ENCODE measurements around the gene GAK.
A peak's percentile ranks its signal among the peaks of the same experiment; 100 is the strongest.
"Not testable (repeated sequence)": the region's sequence is repeated elsewhere in the genome, so short reads cannot be mapped to it uniquely, and the experiment has no call there.

GAK gene

GRCh38 chr4:926538-926937, 5.6 kb downstream of the GAK start:
- DNase-seq: no peak

- no peak for DNase-seq
Measured at GRCh38 chr4:925771-926500, 6.2 kb downstream of the GAK start.

GRCh38 chr4:925171-925570, 6.9 kb downstream of the GAK start:
- no peak for DNase-seq

- no peak for DNase-seq
Measured at GRCh38 chr4:924107-925096, 7.7 kb downstream of the GAK start.

GRCh38 chr4:921830-922331, 10.2 kb downstream of the GAK start:
- no peak for DNase-seq

- DNase-seq: not testable (repeated sequence)
Measured at GRCh38 chr4:919004-919680, 13.0 kb downstream of the GAK start.

- not testable (repeated sequence) for DNase-seq
Measured at GRCh38 chr4:918591-918990, 13.5 kb downstream of the GAK start.

GRCh38 chr4:917992-918391, 14.1 kb downstream of the GAK start:
- DNase-seq: no peak

- no peak for DNase-seq
Measured at GRCh38 chr4:917466-917865, 14.7 kb downstream of the GAK start.

- DNase-seq: no peak
Measured at GRCh38 chr4:915595-915994, 16.5 kb downstream of the GAK start.

- no peak for DNase-seq
Measured at GRCh38 chr4:915041-915474, 17.1 kb downstream of the GAK start.

GRCh38 chr4:914531-914930, 17.6 kb downstream of the GAK start:
- DNase-seq: no peak

GRCh38 chr4:913280-913618, 18.9 kb downstream of the GAK start:
- DNase-seq: no peak

GRCh38 chr4:912548-913279, 19.4 kb downstream of the GAK start:
- DNase-seq: peak in 16 of 51 donors; percentile 13 to 49 (median 24)

GRCh38 chr4:911871-912490, 20.1 kb downstream of the GAK start:
- DNase-seq: peak in 2 of 51 donors; percentile 25 to 34

- DNase-seq: no peak
Measured at GRCh38 chr4:911221-911751, 20.8 kb downstream of the GAK start.

- DNase-seq: no peak
Measured at GRCh38 chr4:910366-911091, 21.6 kb downstream of the GAK start.

- DNase-seq: no peak
Measured at GRCh38 chr4:909821-910220, 22.3 kb downstream of the GAK start.

- no peak for DNase-seq
Measured at GRCh38 chr4:909131-909571, 23.0 kb downstream of the GAK start.

All from hypothalamus (tissue), 51 donors.